Measurements from ENCODE around the gene CNTN1. TPM values are rescaled to one million over a fixed set of nuclear protein-coding genes. Genes with fewer than 3 reads are reported as not detected.

CNTN1 gene
- total and polyA plus RNA-seq, 2 of the 8 experiments (the other 6 are each of a cell fraction or from before 2014, with no cell fraction given) = 7.2 to 21.8 TPM

DNA sequence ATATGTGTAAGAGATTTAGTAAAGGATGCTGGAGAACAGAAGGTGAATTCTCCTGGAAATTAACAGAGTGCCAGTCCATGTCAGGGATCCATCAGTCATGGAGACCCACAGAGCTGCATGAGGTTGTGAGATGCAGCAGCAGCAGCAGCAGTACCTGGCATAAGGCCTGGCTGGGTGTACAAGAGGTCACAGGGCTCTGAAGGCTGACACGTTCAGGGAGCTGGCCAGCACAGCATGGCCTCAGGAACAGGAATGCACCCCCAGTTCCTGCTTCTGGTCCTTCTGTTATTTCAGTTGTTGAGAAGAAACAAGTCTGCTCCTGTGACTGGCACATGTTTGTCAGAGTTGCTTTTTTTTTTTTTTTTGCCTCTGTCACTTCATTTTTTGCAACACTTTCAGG is 210.8 kb downstream of the CNTN1 start:
- DNase-seq (ENCODE audit: low read depth in 1 of 2, low spot score in 2 of 2) = no peak
- Histone ChIP-seq H3K18ac (ENCODE audit: extremely low read depth, low read length) (no peak overlapping the region), H4K5ac (ENCODE audit: insufficient read length, low read depth, low read length) (no peak overlapping the region), H2BK5ac (ENCODE audit: low read depth, low read length) (no peak overlapping the region), H3K4me2 (ENCODE audit: insufficient read depth in 1 of 2, low read depth in 2 of 2, low read length in 2 of 2) (no peak overlapping the region), H3K4me3 (ENCODE audit: extremely low read depth in 1 of 4, insufficient read depth in 2 of 4, low read depth in 3 of 4, low read length in 4 of 4) (no peak overlapping the region), H4K91ac (replicated peaks; ENCODE audit: insufficient read length, low read length) (no peak overlapping the region), H4K20me1 (replicated peaks in 1 of 2; ENCODE audit: control insufficient read depth in 1 of 2, insufficient read depth in 2 of 2, low read length in 2 of 2) (no peaks in the 10 kb centered on the region), H3K23ac (ENCODE audit: insufficient read length) (no peak overlapping the region), H3K79me2 (ENCODE audit: control insufficient read depth in 1 of 2, insufficient read depth in 2 of 2, low read length in 2 of 2) (no peaks in the 10 kb centered on the region), H3K56ac (replicated peaks; ENCODE audit: insufficient read length, low read depth, low read length) (no peak overlapping the region), H3K23me2 (ENCODE audit: low read depth, low read length) (no peaks in the 10 kb centered on the region), H2BK20ac (ENCODE audit: low read length) (no peak overlapping the region), H3K4ac (replicated peaks; ENCODE audit: insufficient read length, low read depth, low read length) (no peak overlapping the region), H2BK12ac (ENCODE audit: low read depth, low read length) (no peak overlapping the region), H4K8ac (ENCODE audit: extremely low read depth, insufficient read depth, low read length) (no peak overlapping the region), H2AK5ac (ENCODE audit: low read depth, low read length) (no peak overlapping the region), H3K79me1 (ENCODE audit: low read depth, low read length) (no peaks in the 10 kb centered on the region), H2AFZ (ENCODE audit: low read length) (no peak overlapping the region), H3K27me3 (replicated peaks in 1 of 4; ENCODE audit: control insufficient read depth in 3 of 4, extremely low read depth in 1 of 4, insufficient read depth in 3 of 4, low read length in 3 of 4) (no peaks in the 10 kb centered on the region), H3K36me3 (ENCODE audit: control insufficient read depth in 2 of 4, insufficient read depth in 4 of 4, low read length in 3 of 4) (no peaks in the 10 kb centered on the region), H3K4me1 (replicated peaks in 1 of 4; ENCODE audit: control insufficient read depth in 3 of 4, insufficient read depth in 4 of 4, low read length in 3 of 4) (peaks cover 0 to 2% (median 0%) of the 10 kb centered on the region in 4 experiments; a peak in 1 of 7 replicates), H2BK120ac (replicated peaks; ENCODE audit: low read depth, low read length) (no peak overlapping the region), H3K27ac (ENCODE audit: low read depth, low read length) (no peak overlapping the region), H2BK15ac (ENCODE audit: low read length) (no peak overlapping the region), H3K9ac (replicated peaks in 1 of 4; ENCODE audit: extremely low read depth in 1 of 4, low read depth in 3 of 4, low read length in 3 of 4) (no peak overlapping the region; a peak in 1 of 7 replicates), H3K14ac (ENCODE audit: insufficient read length) (no peak overlapping the region), H3K9me3 (ENCODE audit: insufficient read depth in 2 of 2, low read depth in 1 of 2, low read length in 1 of 2) (no peaks in the 10 kb centered on the region)
- POLR2A ChIA-PET (ENCODE audit: partially characterized antibody) = no interaction called here
- CTCF ChIA-PET (ENCODE audit: partially characterized antibody) = interaction anchor here (0.6 to 1.3 kb wide), 2 partner anchors 18 to 33 kb away, joined by 3 to 4 read pairs; no protein-coding TSS in a partner anchor
- WGBS, 2 experiments (ENCODE audit: extremely low coverage in 1 of 2, insufficient coverage in 1 of 2, insufficient read length in 1 of 2, insufficient replicate concordance in 2 of 2, low coverage in 1 of 2, low lambda C conversion rate in 2 of 2, missing lambda C conversion rate in 1 of 2) = 63% methylated on average over 1 of the region's 1 CpG; no CpG with 5 or more reads in 1 of the 2 experiments
- TF ChIP-seq EZH2 (IDR thresholded peaks at IDR 0.05; ENCODE audit: low read depth, low read length, severe bottlenecking) (no peak), CREB1 (IDR thresholded peaks at IDR 0.05) (no peak), YY1 (IDR thresholded peaks at IDR 0.05; ENCODE audit: low read depth, low read length) (no peak), TAF1 (IDR thresholded peaks at IDR 0.05; ENCODE audit: low read depth, low read length) (no peak), CHD1 (IDR thresholded peaks at IDR 0.05; ENCODE audit: low read depth, low read length) (no peak), NRF1 (IDR thresholded peaks at IDR 0.05; ENCODE audit: low read depth, low read length) (no peak), USF2 (IDR thresholded peaks at IDR 0.05; ENCODE audit: low read length) (no peak), ASH2L (IDR thresholded peaks at IDR 0.05; ENCODE audit: low read length) (no peak), SIRT6 (IDR thresholded peaks at IDR 0.05; ENCODE audit: low read length) (no peak), POU5F1 (IDR thresholded peaks at IDR 0.05; ENCODE audit: low read depth, low read length) (no peak), RFX5 (IDR thresholded peaks at IDR 0.05; ENCODE audit: borderline replicate concordance, low read depth, low read length) (no peak), SIN3A (conservative IDR thresholded peaks at IDR 0.05 in 1 of 2, IDR thresholded peaks at IDR 0.05 in 1 of 2; ENCODE audit: low read depth in 1 of 2, low read length in 2 of 2) (no peak), TCF12 (IDR thresholded peaks at IDR 0.05; ENCODE audit: low read depth, low read length) (no peak), JUND (IDR thresholded peaks at IDR 0.05; ENCODE audit: low read length) (no peak)
- TF ChIP-seq, protein P1, sequence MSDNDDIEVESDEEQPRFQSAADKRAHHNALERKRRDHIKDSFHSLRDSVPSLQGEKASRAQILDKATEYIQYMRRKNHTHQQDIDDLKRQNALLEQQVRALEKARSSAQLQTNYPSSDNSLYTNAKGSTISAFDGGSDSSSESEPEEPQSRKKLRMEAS (IDR thresholded peaks at IDR 0.05) = no peak
- FAIRE-seq = no peak

All from H1 (cell line).